HEK293T (cell line): ENCODE data around the gene DYNC1I1.

Experiments used
- CTCF ChIA-PET: fragments of 350-600 bp; formaldehyde crosslinking; extraction: SDS; loops from one replicate; lab custom pipeline; 2021; ENCODE audit warnings: antibody characterized with exemption, inconsistent platforms; lab: Yijun Ruan, JAX
- POLR2A ChIA-PET: fragments of 350-600 bp; formaldehyde crosslinking; extraction: SDS; loops from one replicate; lab custom pipeline; 2020; ENCODE audit warnings: antibody characterized with exemption, inconsistent platforms; lab: Yijun Ruan, JAX
- DNase-seq: peaks from one replicate; pipeline ENCODE4 v3.0.0; 2012; ENCODE audit warnings: mixed read lengths; ENCODE audit errors: extremely low spot score
- ARNT ChIP-seq: fragments of 450-650 bp; IDR thresholded peaks from 2 replicates; pipeline ENCODE4 v1.6.1; 2017; ENCODE audit warnings: mild to moderate bottlenecking
- BHLHE40 ChIP-seq: fragments of 450-650 bp; IDR thresholded peaks from 2 replicates; pipeline ENCODE4 v1.6.1; 2016; ENCODE audit warnings: mild to moderate bottlenecking, moderate library complexity, borderline replicate concordance
- CTBP1 ChIP-seq: fragments of 450-650 bp; IDR thresholded peaks from 2 replicates; pipeline ENCODE4 v1.6.1; 2016; ENCODE audit warnings: borderline replicate concordance
- ELF4 ChIP-seq: fragments of 450-650 bp; IDR thresholded peaks from 2 replicates; pipeline ENCODE4 v1.6.1; 2017; ENCODE audit warnings: antibody characterized with exemption
- FOXA1 ChIP-seq: fragments of 450-650 bp; IDR thresholded peaks from 2 replicates; pipeline ENCODE4 v1.6.1; 2016; ENCODE audit warnings: mild to moderate bottlenecking
- FOXK2 ChIP-seq: fragments of 450-650 bp; IDR thresholded peaks from 2 replicates; pipeline ENCODE4 v1.6.1; 2016; ENCODE audit warnings: mild to moderate bottlenecking
- FOXM1 ChIP-seq: fragments of 450-650 bp; IDR thresholded peaks from 2 replicates; pipeline ENCODE4 v1.6.1; 2017; ENCODE audit warnings: mild to moderate bottlenecking, borderline replicate concordance
- HDGF ChIP-seq: fragments of 450-650 bp; IDR thresholded peaks from 2 replicates; pipeline ENCODE4 v1.6.1; 2017; ENCODE audit warnings: antibody characterized with exemption, borderline replicate concordance
- L3MBTL2 ChIP-seq: fragments of 450-650 bp; conservative IDR thresholded peaks from 2 replicates; pipeline ENCODE4 v1.6.1; 2016; ENCODE audit warnings: mild to moderate bottlenecking
- LEF1 ChIP-seq: fragments of 450-650 bp; IDR thresholded peaks from 2 replicates; pipeline ENCODE4 v1.6.1; 2017; ENCODE audit warnings: mild to moderate bottlenecking, borderline replicate concordance
- NFRKB ChIP-seq: fragments of 450-650 bp; IDR thresholded peaks from 2 replicates; pipeline ENCODE4 v1.6.1; 2016; ENCODE audit warnings: mild to moderate bottlenecking, moderate library complexity
- SP1 ChIP-seq: fragments of 450-650 bp; IDR thresholded peaks from 2 replicates; pipeline ENCODE4 v1.6.1; 2017
- SUZ12 ChIP-seq: fragments of 450-650 bp; IDR thresholded peaks from 2 replicates; pipeline ENCODE4 v1.6.1; 2016; ENCODE audit warnings: mild to moderate bottlenecking
- TARDBP ChIP-seq: fragments of 450-650 bp; IDR thresholded peaks from 2 replicates; pipeline ENCODE4 v1.6.1; 2016
- ZNF384 ChIP-seq: fragments of 450-650 bp; IDR thresholded peaks from 2 replicates; pipeline ENCODE4 v1.6.1; 2016
- TF ChIP-seq, protein P1 (sequence below): fragments of 450-650 bp; IDR thresholded peaks from 2 replicates; pipeline ENCODE4 v1.6.1; 2016

Gene DYNC1I1

DNA sequence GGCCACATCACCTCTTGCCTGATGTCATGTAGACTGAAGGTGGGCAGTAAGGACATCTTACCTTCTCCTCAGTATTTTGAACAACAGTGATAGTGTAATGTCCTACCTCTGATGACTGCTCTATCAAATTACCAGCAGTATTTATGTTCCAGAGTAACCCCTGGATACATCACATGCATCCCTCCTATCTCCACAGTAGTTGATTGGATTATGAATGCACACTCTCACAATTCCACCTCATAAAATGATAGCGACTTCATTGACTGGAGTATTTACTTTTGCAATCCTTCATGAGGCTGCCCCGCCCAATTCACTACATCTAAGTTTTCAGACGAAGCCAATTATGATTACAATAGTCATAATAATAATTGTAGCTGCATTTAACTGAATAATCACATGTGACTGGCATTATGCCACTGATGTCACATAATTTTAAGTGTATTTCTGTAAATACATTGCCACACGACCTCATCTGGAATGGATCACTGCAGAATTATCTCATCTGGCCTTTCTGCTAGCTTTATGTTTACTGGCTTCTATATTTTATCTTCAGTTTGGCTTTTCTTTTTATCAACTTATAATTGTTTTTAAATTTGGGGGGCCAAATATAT lies 280.6 kb downstream of the DYNC1I1 start:
- ChIA-PET CTCF (no interaction called here), POLR2A (no interaction called here)
- DNase-seq, result no peak
- TF ChIP-seq ARNT (no peak), LEF1 (no peak), L3MBTL2 (no peak), FOXK2 (no peak), SUZ12 (no peak), FOXM1 (no peak), FOXA1 (no peak), BHLHE40 (no peak), TARDBP (no peak), NFRKB (no peak), SP1 (no peak), CTBP1 (no peak), ZNF384 (no peak), ELF4 (no peak), HDGF (no peak)
- TF ChIP-seq, protein P1, sequence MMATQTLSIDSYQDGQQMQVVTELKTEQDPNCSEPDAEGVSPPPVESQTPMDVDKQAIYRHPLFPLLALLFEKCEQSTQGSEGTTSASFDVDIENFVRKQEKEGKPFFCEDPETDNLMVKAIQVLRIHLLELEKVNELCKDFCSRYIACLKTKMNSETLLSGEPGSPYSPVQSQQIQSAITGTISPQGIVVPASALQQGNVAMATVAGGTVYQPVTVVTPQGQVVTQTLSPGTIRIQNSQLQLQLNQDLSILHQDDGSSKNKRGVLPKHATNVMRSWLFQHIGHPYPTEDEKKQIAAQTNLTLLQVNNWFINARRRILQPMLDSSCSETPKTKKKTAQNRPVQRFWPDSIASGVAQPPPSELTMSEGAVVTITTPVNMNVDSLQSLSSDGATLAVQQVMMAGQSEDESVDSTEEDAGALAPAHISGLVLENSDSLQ, result no peak

DNA sequence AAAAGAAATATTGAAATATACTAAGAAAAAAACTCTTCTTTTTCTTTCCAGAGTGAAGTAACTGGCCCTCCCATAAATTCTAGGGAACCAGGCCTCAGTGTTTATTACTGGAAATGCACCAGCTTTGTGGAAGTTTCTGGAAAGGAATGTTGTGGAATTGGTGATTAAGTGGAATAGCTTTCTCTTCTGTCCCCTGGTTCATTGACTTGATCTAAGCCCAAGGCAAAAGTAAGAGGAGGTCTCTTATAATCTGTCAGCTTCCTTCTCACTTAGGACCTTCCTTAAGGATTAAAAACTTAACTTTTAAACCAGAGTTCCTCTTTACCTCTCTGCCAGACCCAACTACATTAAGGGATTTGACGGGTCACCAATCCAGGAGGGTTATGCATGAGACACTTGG lies 283.4 kb downstream of the DYNC1I1 start:
- TF ChIP-seq ARNT (no peak), HDGF (no peak), L3MBTL2 (no peak), FOXM1 (no peak), TARDBP (no peak), NFRKB (no peak), SUZ12 (no peak), ZNF384 (no peak), BHLHE40 (no peak)
- POLR2A ChIA-PET, result no interaction called here
- CTCF ChIA-PET, result no interaction called here
- DNase-seq, result no peak

DNA sequence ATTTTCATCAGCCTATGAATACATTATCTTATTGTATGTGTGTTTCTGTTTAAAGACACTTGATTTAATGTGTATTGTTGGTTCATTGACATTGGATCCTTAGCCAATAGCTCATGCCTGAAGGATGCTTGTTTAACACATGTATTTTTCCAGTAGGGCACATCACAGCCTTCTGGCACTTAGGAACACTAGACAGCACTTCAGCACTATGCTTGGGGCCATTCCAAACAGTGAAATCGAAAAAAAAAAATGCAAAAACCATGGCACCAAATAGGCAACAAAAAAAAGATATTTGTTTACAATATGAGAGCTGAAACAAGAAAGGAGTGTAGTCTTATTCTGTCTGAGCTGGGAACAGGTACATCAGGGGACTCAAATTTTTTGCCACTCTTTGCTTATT lies 286.7 kb downstream of the DYNC1I1 start:
- CTCF ChIA-PET, result interaction anchor here (0.6 kb wide), 1 partner anchor 1746 kb away, joined by 3 read pairs; no protein-coding TSS in a partner anchor
- DNase-seq, result no peak
- no peak for TF ChIP-seq SUZ12
- TF ChIP-seq FOXK2, result no peak
- no peak for TF ChIP-seq ELF4
- TF ChIP-seq HDGF, result no peak
- no peak for TF ChIP-seq ZNF384
- no peak for TF ChIP-seq TARDBP
- TF ChIP-seq ARNT, result no peak
- no peak for TF ChIP-seq NFRKB
- TF ChIP-seq LEF1, result no peak
- TF ChIP-seq SP1, result no peak
- no peak for TF ChIP-seq FOXA1
- TF ChIP-seq BHLHE40, result no peak
- no peak for TF ChIP-seq L3MBTL2
- TF ChIP-seq, protein P1, result no peak
- no peak for TF ChIP-seq CTBP1
- TF ChIP-seq FOXM1, result no peak
- POLR2A ChIA-PET, result no interaction called here

DNA sequence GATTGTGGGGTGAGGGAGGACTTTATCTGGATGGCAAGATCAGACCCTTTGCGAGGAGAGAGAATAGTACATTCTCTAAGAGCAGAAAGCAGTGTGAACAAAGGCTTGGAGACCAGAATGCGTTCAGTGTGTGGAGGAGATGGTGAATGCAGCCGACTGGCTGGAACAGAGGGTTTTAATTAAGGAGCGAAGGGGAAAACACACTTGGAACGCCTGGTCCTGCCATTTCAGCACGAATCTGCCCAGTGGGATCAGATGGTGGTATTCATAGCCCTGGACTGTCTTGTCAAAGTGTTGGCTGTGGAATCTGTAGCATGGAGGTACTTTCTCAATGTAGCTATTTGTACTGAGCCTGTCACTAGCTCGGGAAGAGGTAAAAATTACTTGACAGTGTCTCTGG lies 288.7 kb downstream of the DYNC1I1 start:
- ChIA-PET CTCF (no interaction called here), POLR2A (interaction anchor here (0.7 kb wide), 1 partner anchor 56 kb away, joined by 3 read pairs; no protein-coding TSS in a partner anchor)
- TF ChIP-seq L3MBTL2 (no peak), SP1 (no peak), LEF1 (no peak), TARDBP (no peak), ZNF384 (no peak), ELF4 (no peak), CTBP1 (no peak), NFRKB (no peak), FOXA1 (no peak), SUZ12 (no peak), BHLHE40 (no peak), HDGF (no peak)
- TF ChIP-seq, protein P1, result no peak
- DNase-seq, result no peak

DNA sequence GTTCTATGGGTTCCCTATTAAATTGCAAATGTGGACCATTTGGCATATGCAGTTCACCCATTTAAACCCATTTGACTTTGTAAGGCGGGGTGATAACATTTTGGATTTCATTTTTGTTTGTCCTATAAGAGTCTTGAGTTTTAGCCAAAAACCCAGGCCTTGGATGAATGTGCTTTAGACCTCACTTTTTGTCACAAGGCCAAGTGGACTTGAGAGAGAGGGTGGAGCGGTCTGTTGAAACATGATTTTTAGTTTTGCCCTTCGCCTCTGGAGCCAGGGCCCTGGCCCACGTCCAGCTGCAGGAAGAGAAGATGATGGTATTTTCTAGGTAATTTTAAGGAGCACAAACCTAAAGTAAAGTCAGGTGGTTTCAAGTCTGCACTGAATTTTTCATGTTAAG lies 289.5 kb downstream of the DYNC1I1 start:
- ChIA-PET POLR2A (interaction anchor here (0.7 kb wide), 1 partner anchor 57 kb away, joined by 3 read pairs; no protein-coding TSS in a partner anchor), CTCF (interaction anchor here (1.0 kb wide), 1 partner anchor 17 kb away, joined by 3 read pairs; no protein-coding TSS in a partner anchor)
- DNase-seq, result no peak
- TF ChIP-seq SP1 (no peak), BHLHE40 (no peak), FOXA1 (no peak), FOXK2 (no peak), NFRKB (no peak), ELF4 (no peak), L3MBTL2 (no peak), CTBP1 (no peak), HDGF (no peak), FOXM1 (no peak), TARDBP (no peak), ARNT (no peak), ZNF384 (no peak)
- TF ChIP-seq, protein P1, result no peak
